IMR-90 (cell line): ENCODE results near the gene PALM3. TPM values are rescaled to one million over a fixed set of nuclear protein-coding genes. Genes with fewer than 3 reads are reported as not detected.

ENCODE experiments used
- ATAC-seq: fragments of 200-7000 bp; cut with Tn5 transposase; 2 replicates; pipeline ENCODE4 v1.9.1; 2020; ENCODE audit warnings: low read depth, mild to moderate bottlenecking, moderate library complexity
- BruUV-seq: library from RNA; stranded (reverse); fragments of 400-500 nt; replicated peaks from 2 replicates; lab custom pipeline; 2021; lab: Mats Ljungman, UMichigan
- CTCF ChIA-PET: fragments of 300-600 bp; formaldehyde crosslinking; extraction: SDS; loops from one replicate; lab custom pipeline; 2021; ENCODE audit warnings: antibody characterized with exemption; lab: Yijun Ruan, JAX
- POLR2A ChIA-PET: fragments of 300-600 bp; sonication (Branson Sonifier 250); formaldehyde crosslinking; loops from one replicate; lab custom pipeline; 2022; ENCODE audit warnings: antibody characterized with exemption; ENCODE audit not compliant: unreplicated experiment; lab: Charles Lee
- DNase-seq: peaks from one replicate; pipeline ENCODE4 v3.0.0; 2013
- H2AFZ ChIP-seq: replicated peaks from 2 replicates; pipeline ENCODE3; 2013; ENCODE audit warnings: low read length, mild to moderate bottlenecking; ENCODE audit not compliant: poor library complexity
- H2AK5ac ChIP-seq: 2 replicates; pipeline ENCODE4 v1.6.1; 2013; ENCODE audit warnings: low read depth, low read length, inconsistent platforms
- H2AK9ac ChIP-seq: replicated peaks from 2 replicates; pipeline ENCODE3; 2013; ENCODE audit warnings: mild to moderate bottlenecking, low read depth, low read length, moderate library complexity; ENCODE audit not compliant: poor library complexity
- H2BK120ac ChIP-seq: 2 replicates; pipeline ENCODE4 v1.6.1; 2013; ENCODE audit warnings: low read depth, low read length, inconsistent platforms
- H2BK15ac ChIP-seq: 3 replicates; pipeline ENCODE4 v1.6.1; 2013; ENCODE audit warnings: low read depth, low read length, inconsistent platforms
- H2BK20ac ChIP-seq: 2 replicates; pipeline ENCODE4 v1.6.1; 2013; ENCODE audit warnings: low read depth, mild to moderate bottlenecking, inconsistent platforms, low read length, moderate library complexity
- H2BK5ac ChIP-seq: 2 replicates; pipeline ENCODE4 v1.6.1; 2013; ENCODE audit warnings: mild to moderate bottlenecking, low read depth, low read length, inconsistent platforms; ENCODE audit not compliant: poor library complexity, severe bottlenecking
- H3K14ac ChIP-seq: replicated peaks from 2 replicates; pipeline ENCODE4 v1.6.1; 2013; ENCODE audit warnings: low read depth, low read length, inconsistent platforms
- H3K18ac ChIP-seq: 2 replicates; pipeline ENCODE4 v1.6.1; 2013; ENCODE audit warnings: low read depth, low read length, control low read depth
- H3K23ac ChIP-seq: 2 replicates; pipeline ENCODE4 v1.6.1; 2013; ENCODE audit warnings: low read depth, low read length, inconsistent platforms
- H3K27ac ChIP-seq: 2 replicates; pipeline ENCODE4 v1.5.1; 2013; ENCODE audit warnings: mild to moderate bottlenecking, control low read depth, low read length; ENCODE audit not compliant: insufficient read depth
- H3K27me3 ChIP-seq: 2 replicates; pipeline ENCODE4 v1.6.1; 2013; ENCODE audit warnings: low read length; ENCODE audit not compliant: control insufficient read depth, insufficient read depth
- H3K36me3 ChIP-seq: 2 replicates; pipeline ENCODE4 v1.6.1; 2013; ENCODE audit warnings: low read length, mixed read lengths; ENCODE audit not compliant: control insufficient read depth, insufficient read depth
- H3K4ac ChIP-seq: 2 replicates; pipeline ENCODE4 v1.6.1; 2013; ENCODE audit warnings: low read depth, low read length, inconsistent platforms
- H3K4me1 ChIP-seq: 2 replicates; pipeline ENCODE4 v1.6.1; 2013; ENCODE audit warnings: low read length, mixed read lengths; ENCODE audit not compliant: control insufficient read depth, insufficient read depth
- H3K4me2 ChIP-seq: 2 replicates; pipeline ENCODE4 v1.6.1; 2013; ENCODE audit warnings: low read depth, mild to moderate bottlenecking, control low read depth, low read length, moderate library complexity
- H3K4me3 ChIP-seq: 2 replicates; pipeline ENCODE4 v1.5.1; 2013; ENCODE audit warnings: low read depth, mild to moderate bottlenecking, control low read depth, low read length, moderate library complexity; ENCODE audit not compliant: insufficient read depth
- H3K56ac ChIP-seq: 2 replicates; pipeline ENCODE4 v1.6.1; 2013; ENCODE audit warnings: low read length, inconsistent platforms; ENCODE audit not compliant: insufficient read depth; ENCODE audit errors: extremely low read depth
- H3K79me1 ChIP-seq, 2 experiments: 2 replicates each; pipeline ENCODE4 v1.6.1; 2013; ENCODE audit warnings: low read length in 2 of 2, inconsistent platforms in 1 of 2, low read depth in 1 of 2
- H3K9ac ChIP-seq: 2 replicates; pipeline ENCODE4 v1.6.1; 2013; ENCODE audit warnings: low read depth, low read length, control low read depth
- H3K9me1 ChIP-seq: 2 replicates; pipeline ENCODE4 v1.6.1; 2013; ENCODE audit warnings: low read length, inconsistent platforms; ENCODE audit not compliant: insufficient read depth
- H3K9me3 ChIP-seq: 2 replicates; pipeline ENCODE4 v1.6.1; 2013; ENCODE audit warnings: low read length; ENCODE audit not compliant: control insufficient read depth, insufficient read depth
- H4K20me1 ChIP-seq: 2 replicates; pipeline ENCODE4 v1.6.1; 2013; ENCODE audit warnings: low read length, inconsistent platforms; ENCODE audit not compliant: insufficient read depth
- H4K5ac ChIP-seq: 2 replicates; pipeline ENCODE4 v1.6.1; 2013; ENCODE audit warnings: mild to moderate bottlenecking, low read depth, low read length, control low read depth
- H4K8ac ChIP-seq, 2 experiments: 2 replicates each; pipeline ENCODE4 v1.6.1; 2013; ENCODE audit warnings: low read depth in 2 of 2, low read length in 2 of 2, control low read depth in 1 of 2, inconsistent platforms in 1 of 2
- H4K91ac ChIP-seq: 2 replicates; pipeline ENCODE4 v1.6.1; 2013; ENCODE audit warnings: low read depth, low read length, inconsistent platforms; ENCODE audit not compliant: insufficient read depth
- BHLHE40 ChIP-seq: fragments of 150-350 bp; IDR thresholded peaks from 2 replicates; pipeline ENCODE4 v1.6.1; 2016; ENCODE audit warnings: mild to moderate bottlenecking, low read depth, low read length
- CEBPB ChIP-seq: IDR thresholded peaks from 2 replicates; pipeline ENCODE4 v1.6.1; 2012; ENCODE audit warnings: low read depth, low read length, improper control_type of control experiment
- CHD1 ChIP-seq: IDR thresholded peaks from 2 replicates; pipeline ENCODE4 v1.6.1; 2012; ENCODE audit warnings: low read depth, low read length, improper control_type of control experiment
- CTCF ChIP-seq: conservative IDR thresholded peaks from 2 replicates; pipeline ENCODE4 v1.5.1; 2012; ENCODE audit warnings: mild to moderate bottlenecking, low read depth, low read length, improper control_type of control experiment
- ELK1 ChIP-seq: fragments of 150-350 bp; IDR thresholded peaks from 2 replicates; pipeline ENCODE4 v1.6.1; 2016; ENCODE audit warnings: low read depth, mild to moderate bottlenecking, low read length, moderate library complexity, borderline replicate concordance
- FOS ChIP-seq: fragments of 150-350 bp; IDR thresholded peaks from 2 replicates; pipeline ENCODE4 v1.6.1; 2016; ENCODE audit warnings: low read depth, low read length
- MAFK ChIP-seq: IDR thresholded peaks from 2 replicates; pipeline ENCODE4 v1.6.1; 2012; ENCODE audit warnings: low read depth, low read length, improper control_type of control experiment
- MAZ ChIP-seq: IDR thresholded peaks from 2 replicates; pipeline ENCODE4 v1.6.1; 2012; ENCODE audit warnings: low read depth, mild to moderate bottlenecking, low read length, improper control_type of control experiment, moderate library complexity, borderline replicate concordance
- MXI1 ChIP-seq: IDR thresholded peaks from 2 replicates; pipeline ENCODE4 v1.6.1; 2012; ENCODE audit warnings: low read depth, mild to moderate bottlenecking, low read length, moderate library complexity, borderline replicate concordance
- NFE2L2 ChIP-seq: fragments of 150-350 bp; IDR thresholded peaks from 2 replicates; pipeline ENCODE4 v1.6.1; 2016; ENCODE audit warnings: low read depth, mild to moderate bottlenecking, low read length
- POLR2A ChIP-seq: IDR thresholded peaks from 2 replicates; pipeline ENCODE4 v1.6.1; 2012; ENCODE audit warnings: mild to moderate bottlenecking, low read depth, low read length
- RAD21 ChIP-seq: IDR thresholded peaks from 2 replicates; pipeline ENCODE4 v1.6.1; 2012; ENCODE audit warnings: low read length, improper control_type of control experiment
- RCOR1 ChIP-seq: IDR thresholded peaks from 2 replicates; pipeline ENCODE4 v1.6.1; 2012; ENCODE audit warnings: mild to moderate bottlenecking, low read length, improper control_type of control experiment; ENCODE audit not compliant: insufficient replicate concordance
- RFX5 ChIP-seq: IDR thresholded peaks from 2 replicates; pipeline ENCODE4 v1.8.0; 2012; ENCODE audit warnings: low read depth, mild to moderate bottlenecking, low read length, moderate library complexity
- SMC3 ChIP-seq: fragments of 150-350 bp; IDR thresholded peaks from 2 replicates; pipeline ENCODE4 v1.6.1; 2016; ENCODE audit warnings: low read depth, mild to moderate bottlenecking, antibody characterized with exemption, low read length, moderate library complexity
- WGBS, 2 experiments: methylation state at CpG; one replicate each; pipeline versions ENCODE4 v1.1.5 to v1.1.7; 2013; ENCODE audit warnings: missing lambda C conversion rate in 2 of 2; ENCODE audit not compliant: insufficient read length in 1 of 2; ENCODE audit errors: extremely low coverage in 2 of 2; 5-methylcytosine and 5-hydroxymethylcytosine counted together
- dilution Hi-C: fragments of 300-500 bp; cut with HindIII; formaldehyde crosslinking; loops from one replicate; pipeline ENCODE4 v1.14.3; 2018; ENCODE audit warnings: low sequenced_read_pairs; ENCODE audit not compliant: unreplicated experiment
- in situ Hi-C: fragments of 300-500 bp; cut with MboI; formaldehyde crosslinking; loops from 3 replicates; pipeline ENCODE4 v1.14.3; 2019; ENCODE audit warnings: low sequenced_read_pairs, inconsistent platforms, mixed read lengths
- intact Hi-C: fragments of 100-400 bp; cut with micrococcal nuclease; formaldehyde crosslinking; loops from 2 replicates; pipeline ENCODE4 v1.10.0; 2022
- polyA plus RNA-seq, 3 experiments: library from polyadenylated mRNA; depleted of rRNA; stranded (reverse); fragments of >200 nt; gene quantifications; 2 replicates each; pipeline ENCODE4 v1.2.3, GENCODE V29; 2012; ENCODE audit warnings: low replicate concordance in 1 of 3
- total RNA-seq: library from RNA; depleted of rRNA; stranded (reverse); fragments of >200 nt; gene quantifications from 2 replicates; pipeline ENCODE4 v1.2.3, GENCODE V29; 2012
- TF ChIP-seq, protein P1 (sequence below): fragments of 150-350 bp; IDR thresholded peaks from 2 replicates; pipeline ENCODE4 v1.6.1; 2017; ENCODE audit warnings: mild to moderate bottlenecking, antibody characterized with exemption, low read length, low read depth

The PALM3 gene
- total and polyA plus RNA-seq, 2 of the 4 experiments (the other 2 are of a cell fraction) = 0.18 to 0.84 TPM

DNA sequence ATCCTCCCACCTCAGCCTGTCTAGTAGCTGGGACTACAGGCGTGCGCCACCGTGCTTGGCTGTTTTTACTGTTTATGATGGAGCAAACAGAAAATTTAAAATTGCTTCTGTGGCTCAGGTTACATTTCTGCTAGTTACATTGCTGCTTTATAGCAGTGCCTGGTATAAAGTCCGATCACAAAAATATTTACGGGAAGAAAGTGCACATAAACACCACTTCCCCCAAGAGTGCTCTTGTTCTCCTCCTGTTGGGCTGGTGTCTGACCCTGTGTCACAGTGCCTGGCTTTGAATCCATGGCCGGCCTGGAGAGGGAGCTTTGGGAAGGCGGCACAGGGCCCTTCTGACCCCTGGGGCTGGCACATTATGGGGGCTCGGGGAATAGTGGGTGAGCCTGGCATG lies 43.8 kb upstream of the PALM3 start:
- no peak overlapping the region for H2BK5ac ChIP-seq
- 100% methylated on average over 2 of the region's 8 CpGs; no CpG with 5 or more reads in 1 of the 2 experiments for WGBS, 2 experiments
- peaks cover 5 to 22% of the 10 kb centered on the region in 2 experiments; a peak in 2 of 4 replicates for H3K79me1 ChIP-seq
- no peak overlapping the region for H4K5ac ChIP-seq
- no peak overlapping the region for H4K91ac ChIP-seq
- in situ Hi-C loops = no loop called here
- H3K4me2 ChIP-seq = no peak overlapping the region
- no peak overlapping the region for H3K14ac ChIP-seq
- no peak overlapping the region for H3K9ac ChIP-seq
- no peak for ATAC-seq
- H3K4ac ChIP-seq = no peak overlapping the region
- TF ChIP-seq RAD21 = no peak
- TF ChIP-seq, protein P1, sequence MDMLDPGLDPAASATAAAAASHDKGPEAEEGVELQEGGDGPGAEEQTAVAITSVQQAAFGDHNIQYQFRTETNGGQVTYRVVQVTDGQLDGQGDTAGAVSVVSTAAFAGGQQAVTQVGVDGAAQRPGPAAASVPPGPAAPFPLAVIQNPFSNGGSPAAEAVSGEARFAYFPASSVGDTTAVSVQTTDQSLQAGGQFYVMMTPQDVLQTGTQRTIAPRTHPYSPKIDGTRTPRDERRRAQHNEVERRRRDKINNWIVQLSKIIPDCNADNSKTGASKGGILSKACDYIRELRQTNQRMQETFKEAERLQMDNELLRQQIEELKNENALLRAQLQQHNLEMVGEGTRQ = no peak
- TF ChIP-seq MAFK = no peak
- no peak for TF ChIP-seq CTCF
- TF ChIP-seq SMC3 = no peak
- TF ChIP-seq POLR2A = no peak
- TF ChIP-seq BHLHE40 = no peak
- no peak for TF ChIP-seq FOS
- no peak for TF ChIP-seq ELK1
- TF ChIP-seq RCOR1 = no peak
- TF ChIP-seq MXI1 = no peak
- no peak for TF ChIP-seq MAZ
- TF ChIP-seq RFX5 = no peak
- TF ChIP-seq CHD1 = no peak
- no peak for TF ChIP-seq NFE2L2
- no peak for TF ChIP-seq CEBPB
- intact Hi-C loops = no loop called here
- no peak overlapping the region for H2AK5ac ChIP-seq
- no peak overlapping the region for H4K8ac ChIP-seq
- H3K36me3 ChIP-seq = peaks cover 30% of the 10 kb centered on the region
- no peak overlapping the region for H3K4me3 ChIP-seq
- DNase-seq = no peak
- no peaks in the 10 kb centered on the region for H3K9me1 ChIP-seq
- H3K27me3 ChIP-seq = no peaks in the 10 kb centered on the region
- no peaks in the 10 kb centered on the region for H3K4me1 ChIP-seq
- no peaks in the 10 kb centered on the region; the same call in 1 of the 2 replicates for H4K20me1 ChIP-seq
- dilution Hi-C loops = no loop called here
- H2BK120ac ChIP-seq = no peak overlapping the region
- no peak overlapping the region for H3K56ac ChIP-seq
- no peak overlapping the region for H3K23ac ChIP-seq
- no peak overlapping the region for H2BK15ac ChIP-seq
- no peak overlapping the region for H2AFZ ChIP-seq
- no peaks in the 10 kb centered on the region for H3K9me3 ChIP-seq
- no peak overlapping the region for H3K18ac ChIP-seq
- H2AK9ac ChIP-seq = no peak overlapping the region
- no peak overlapping the region for H3K27ac ChIP-seq
- H2BK20ac ChIP-seq = no peak overlapping the region
- POLR2A ChIA-PET = no interaction called here
- BruUV-seq = no TSS peak
- CTCF ChIA-PET = no interaction called here
